ENCODE data around the gene CD82.

- TF ChIP-seq CTCF (conservative IDR thresholded peaks at IDR 0.05) (no peak), ZFX (IDR thresholded peaks at IDR 0.05) (no peak)
These were observed 82.6 kb downstream of the CD82 start for GRCh38 chr11:44648109-44648508.
